ENCODE measurements around the gene COL6A1. TPM values are rescaled to one million over a fixed set of nuclear protein-coding genes. Genes with fewer than 3 reads are reported as not detected.

Gene COL6A1
- polyA plus RNA-seq, 2 of the 4 experiments (the other 2 are of a cell fraction), result 3.9 to 18.3 TPM

DNA sequence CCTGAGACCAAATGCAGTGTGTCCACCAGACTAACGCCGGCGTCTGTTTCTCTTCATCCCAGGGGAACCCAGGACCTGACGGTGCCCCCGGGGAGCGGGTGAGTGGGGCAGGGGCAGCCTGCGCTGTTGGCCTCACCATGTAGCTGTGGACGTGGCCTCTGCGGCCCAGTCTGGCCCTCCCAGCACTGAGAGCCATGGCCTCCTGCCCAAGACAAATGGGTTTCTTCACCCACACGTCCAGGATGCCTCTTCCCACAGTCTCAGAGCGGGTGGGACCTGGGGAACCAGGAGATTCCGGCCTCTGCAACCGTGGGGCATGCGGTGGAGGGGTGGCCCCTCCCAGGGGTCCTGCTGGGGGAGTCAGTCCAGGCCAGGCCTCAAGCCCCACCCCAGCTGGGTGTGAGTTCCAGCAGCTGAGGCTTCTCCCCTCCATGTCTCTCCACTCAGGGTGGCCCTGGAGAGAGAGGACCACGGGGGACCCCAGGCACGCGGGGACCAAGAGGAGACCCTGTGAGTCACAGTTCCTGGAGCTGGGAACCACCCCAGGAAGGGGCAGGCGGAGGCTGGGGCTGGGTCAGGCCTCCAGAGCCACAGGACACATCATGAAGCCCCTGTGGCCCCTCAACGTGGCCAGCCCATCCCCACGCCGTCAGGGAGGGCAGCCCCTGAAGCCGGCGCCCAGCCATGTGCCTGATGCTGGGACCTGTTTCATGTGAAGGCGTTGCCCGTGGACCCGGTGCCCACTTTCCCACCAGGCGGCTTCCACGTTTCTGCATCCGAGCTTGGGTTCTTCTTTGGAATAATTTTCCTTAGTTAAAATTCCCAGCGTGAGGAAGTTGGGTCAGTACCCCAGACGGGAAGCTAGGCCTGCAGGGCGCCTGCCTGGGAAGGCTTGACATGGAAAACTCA is 11.0 kb downstream of the COL6A1 start:
- TF ChIP-seq HOXB13 (CRISPR knock-in tag; IDR thresholded peaks at IDR 0.05; ENCODE audit: low read depth) (no peak), TFCP2L1 (CRISPR knock-in tag; IDR thresholded peaks at IDR 0.05) (no peak), SREBF2 (IDR thresholded peaks at IDR 0.05) (no peak), MAZ (IDR thresholded peaks at IDR 0.05; ENCODE audit: borderline replicate concordance, low read depth, low read length) (no peak), USF2 (IDR thresholded peaks at IDR 0.05) (no peak)
- 89% methylated on average over 19 of the region's 32 CpGs for WGBS (ENCODE audit: missing lambda C conversion rate)
- ATAC-seq, result no peak
- POLR2A ChIA-PET, result no interaction called here
- no peak overlapping the region for H3K4me2 ChIP-seq
- no peak overlapping the region for H3K4me3 ChIP-seq
- no peak for FAIRE-seq
- no peak for DNase-seq (ENCODE audit: low read depth in 1 of 2, low spot score in 1 of 2)
- no peaks in the 10 kb centered on the region for H3K4me1 ChIP-seq
- H3K9me3 ChIP-seq, result no peaks in the 10 kb centered on the region
- no peak overlapping the region for H3K27ac ChIP-seq
- CTCF ChIA-PET, result interaction anchor here (1.1 kb wide), 1 partner anchor 22 kb away, joined by 4 read pairs; no protein-coding TSS in a partner anchor

GRCh38 chr21:45993210-45994085 is 11.9 kb downstream of the COL6A1 start:
- H3K27ac ChIP-seq, result no peak overlapping the region
- DNase-seq (ENCODE audit: low read depth in 1 of 2, low spot score in 1 of 2) (no peak), FAIRE-seq (no peak), ATAC-seq (no peak)
- H3K4me2 ChIP-seq, result no peak overlapping the region
- H3K9me3 ChIP-seq, result no peaks in the 10 kb centered on the region
- no peaks in the 10 kb centered on the region for H3K4me1 ChIP-seq
- ChIA-PET POLR2A (no interaction called here), CTCF (interaction anchor here (1.0 kb wide), 1 partner anchor 20 kb away, joined by 3 read pairs; no protein-coding TSS in a partner anchor)
- H3K4me3 ChIP-seq, result no peak overlapping the region
- 85% methylated on average over 12 of the region's 44 CpGs for WGBS (ENCODE audit: missing lambda C conversion rate)
- no peak for TF ChIP-seq MAZ (IDR thresholded peaks at IDR 0.05; ENCODE audit: borderline replicate concordance, low read depth, low read length)
- no peak for TF ChIP-seq SMC3 (IDR thresholded peaks at IDR 0.05)
- no peak for TF ChIP-seq RAD21 (conservative IDR thresholded peaks at IDR 0.05 in 1 of 2, IDR thresholded peaks at IDR 0.05 in 1 of 2)
- TF ChIP-seq HOXB13 (CRISPR knock-in tag; IDR thresholded peaks at IDR 0.05; ENCODE audit: low read depth), result no peak
- TF ChIP-seq, protein P1, sequence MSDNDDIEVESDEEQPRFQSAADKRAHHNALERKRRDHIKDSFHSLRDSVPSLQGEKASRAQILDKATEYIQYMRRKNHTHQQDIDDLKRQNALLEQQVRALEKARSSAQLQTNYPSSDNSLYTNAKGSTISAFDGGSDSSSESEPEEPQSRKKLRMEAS (IDR thresholded peaks at IDR 0.05), result no peak
- TF ChIP-seq MYC (IDR thresholded peaks at IDR 0.05; ENCODE audit: borderline replicate concordance, low read length), result no peak
- TF ChIP-seq EP300 (IDR thresholded peaks at IDR 0.05), result no peak
- TF ChIP-seq, protein P2, sequence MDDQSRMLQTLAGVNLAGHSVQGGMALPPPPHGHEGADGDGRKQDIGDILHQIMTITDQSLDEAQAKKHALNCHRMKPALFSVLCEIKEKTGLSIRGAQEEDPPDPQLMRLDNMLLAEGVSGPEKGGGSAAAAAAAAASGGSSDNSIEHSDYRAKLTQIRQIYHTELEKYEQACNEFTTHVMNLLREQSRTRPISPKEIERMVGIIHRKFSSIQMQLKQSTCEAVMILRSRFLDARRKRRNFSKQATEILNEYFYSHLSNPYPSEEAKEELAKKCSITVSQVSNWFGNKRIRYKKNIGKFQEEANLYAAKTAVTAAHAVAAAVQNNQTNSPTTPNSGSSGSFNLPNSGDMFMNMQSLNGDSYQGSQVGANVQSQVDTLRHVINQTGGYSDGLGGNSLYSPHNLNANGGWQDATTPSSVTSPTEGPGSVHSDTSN (IDR thresholded peaks at IDR 0.05), result no peak
- no peak for TF ChIP-seq JUN (IDR thresholded peaks at IDR 0.05)
- TF ChIP-seq ATOH8 (CRISPR knock-in tag; IDR thresholded peaks at IDR 0.05; ENCODE audit: low read depth), result no peak
- TF ChIP-seq KDM1A (IDR thresholded peaks at IDR 0.05; ENCODE audit: low read depth), result no peak
- no peak for TF ChIP-seq ZSCAN20 (CRISPR knock-in tag; IDR thresholded peaks at IDR 0.05)
- no peak for TF ChIP-seq NR3C1 (IDR thresholded peaks at IDR 0.05)
- TF ChIP-seq FOSL2 (IDR thresholded peaks at IDR 0.05), result no peak
- TF ChIP-seq FOSL2 (CRISPR knock-in tag; IDR thresholded peaks at IDR 0.05), result no peak
- TF ChIP-seq CHD4 (IDR thresholded peaks at IDR 0.05; ENCODE audit: borderline replicate concordance), result no peak
- TF ChIP-seq E2F6 (IDR thresholded peaks at IDR 0.05; ENCODE audit: borderline replicate concordance, low read depth), result no peak
- TF ChIP-seq HEYL (CRISPR knock-in tag; IDR thresholded peaks at IDR 0.05), result no peak
- no peak for TF ChIP-seq TFCP2L1 (CRISPR knock-in tag; IDR thresholded peaks at IDR 0.05)

Measured in A549 (cell line).